ENCODE measurements around the gene CA4.

- TF ChIP-seq POLR2A (IDR thresholded peaks at IDR 0.05) (no peak), POLR2AphosphoS5 (IDR thresholded peaks at IDR 0.05) (no peak)
These were observed 15.2 kb upstream of the CA4 start for GRCh38 chr17:60134396-60135150.
